Suprapubic skin (tissue), 4 donors: ENCODE results near the gene VKORC1. TPM values are rescaled to one million over a fixed set of nuclear protein-coding genes. Genes with fewer than 3 reads are reported as not detected.

Source experiments
- DNase-seq, 2 donors: peaks; one replicate each; pipeline ENCODE4 v3.0.0-alpha.2; 2019; ENCODE audit warnings: low spot score in 2 of 2
- H3K27ac ChIP-seq: fragments of 200-600 bp; sonication (generic); one replicate; pipeline ENCODE4 v1.5.1; 2019
- H3K27me3 ChIP-seq: fragments of 200-600 bp; sonication (generic); one replicate; pipeline ENCODE4 v1.5.1; 2019
- H3K36me3 ChIP-seq: fragments of 200-600 bp; sonication (generic); one replicate; pipeline ENCODE4 v1.5.1; 2019
- H3K4me1 ChIP-seq: fragments of 200-600 bp; sonication (generic); one replicate; pipeline ENCODE4 v1.5.1; 2019
- H3K4me3 ChIP-seq: fragments of 200-600 bp; sonication (generic); one replicate; pipeline ENCODE4 v1.5.1; 2019; ENCODE audit warnings: mild to moderate bottlenecking
- H3K9me3 ChIP-seq: fragments of 200-600 bp; sonication (generic); one replicate; pipeline ENCODE4 v1.5.1; 2019
- CTCF ChIP-seq, 2 donors: fragments of 200-600 bp in 1 of 2; fragments of 450-650 bp in 1 of 2; sonication (generic) in 1 of 2; IDR thresholded peaks; one replicate each; pipeline ENCODE4 v1.5.1; 2016 to 2019; ENCODE audit warnings: antibody characterized with exemption in 2 of 2, mild to moderate bottlenecking in 1 of 2, moderate library complexity in 1 of 2
- EP300 ChIP-seq: sonication (generic); formaldehyde crosslinking; IDR thresholded peaks from one replicate; pipeline ENCODE4 v1.6.1; 2017; ENCODE audit warnings: antibody characterized with exemption
- POLR2A ChIP-seq, 2 donors: fragments of 450-650 bp; IDR thresholded peaks; one replicate each; pipeline ENCODE4 v1.6.1; 2017; ENCODE audit warnings: antibody characterized with exemption in 2 of 2, mild to moderate bottlenecking in 2 of 2, moderate library complexity in 2 of 2
- POLR2AphosphoS5 ChIP-seq, 3 donors: sonication (generic); formaldehyde crosslinking; IDR thresholded peaks; one replicate each; pipeline ENCODE4 v1.6.1; 2017; ENCODE audit warnings: antibody characterized with exemption in 3 of 3
- WGBS: methylation state at CpG from one replicate; pipeline ENCODE4 v1.1.5; 2018; 5-methylcytosine and 5-hydroxymethylcytosine counted together
- total RNA-seq, 4 donors: library from RNA; depleted of rRNA; stranded (reverse); fragments of >200 nt; gene quantifications; one replicate each; pipeline ENCODE4 v1.1.0, GENCODE V29; 2016

Gene VKORC1
- total RNA-seq, 4 donors from 2014 or later: 53.8 to 79.3 (median 68.0) TPM

GRCh38 chr16:31073970-31074813 is 20.4 kb downstream of the VKORC1 start, which contains the start of the genes ZNF646 and ZNF668:
ZNF646 (plus strand) TSS chr16:31074422; CDS start chr16:31076325, 1,903 bp downstream.
ZNF668 (minus strand) TSS chr16:31074240; CDS start chr16:31064459, 9,781 bp downstream.
- no peak for TF ChIP-seq CTCF (IDR thresholded peaks at IDR 0.05)
- peak; percentile 24 to 88 (median 86) for TF ChIP-seq POLR2AphosphoS5 (IDR thresholded peaks at IDR 0.05)
- TF ChIP-seq EP300: no peak
- Histone ChIP-seq H3K9me3 (no peaks in the 10 kb centered on the region), H3K4me3 (peak within 1 kb of the TSS; percentile 91), H3K27ac (peak within 1 kb of the TSS; percentile 93), H3K27me3 (no peaks in the 10 kb centered on the region), H3K4me1 (peaks cover 36% of the 10 kb centered on the region), H3K36me3 (peaks cover 32% of the 10 kb centered on the region)
- WGBS: 1% methylated on average over 33 of the region's 48 CpGs
- DNase-seq: peak; percentile 99

- under 1% methylated on average over 29 of the region's 83 CpGs for WGBS
- peaks cover 36% of the 10 kb centered on the region for H3K4me1 ChIP-seq
- H3K36me3 ChIP-seq: peaks cover 23% of the 10 kb centered on the region
- peak overlapping the region; percentile 91 for H3K4me3 ChIP-seq
- peak in 1 of 3 donors; percentile 76 for TF ChIP-seq POLR2AphosphoS5 (IDR thresholded peaks at IDR 0.05)
- no peak for TF ChIP-seq CTCF (IDR thresholded peaks at IDR 0.05)
- H3K27ac ChIP-seq: peak overlapping the region; percentile 93
- H3K9me3 ChIP-seq: no peaks in the 10 kb centered on the region
- no peaks in the 10 kb centered on the region for H3K27me3 ChIP-seq
- peak; percentile 94 to 95 for DNase-seq
These were observed 21.2 kb downstream of the VKORC1 start for GRCh38 chr16:31073142-31073969.

DNA sequence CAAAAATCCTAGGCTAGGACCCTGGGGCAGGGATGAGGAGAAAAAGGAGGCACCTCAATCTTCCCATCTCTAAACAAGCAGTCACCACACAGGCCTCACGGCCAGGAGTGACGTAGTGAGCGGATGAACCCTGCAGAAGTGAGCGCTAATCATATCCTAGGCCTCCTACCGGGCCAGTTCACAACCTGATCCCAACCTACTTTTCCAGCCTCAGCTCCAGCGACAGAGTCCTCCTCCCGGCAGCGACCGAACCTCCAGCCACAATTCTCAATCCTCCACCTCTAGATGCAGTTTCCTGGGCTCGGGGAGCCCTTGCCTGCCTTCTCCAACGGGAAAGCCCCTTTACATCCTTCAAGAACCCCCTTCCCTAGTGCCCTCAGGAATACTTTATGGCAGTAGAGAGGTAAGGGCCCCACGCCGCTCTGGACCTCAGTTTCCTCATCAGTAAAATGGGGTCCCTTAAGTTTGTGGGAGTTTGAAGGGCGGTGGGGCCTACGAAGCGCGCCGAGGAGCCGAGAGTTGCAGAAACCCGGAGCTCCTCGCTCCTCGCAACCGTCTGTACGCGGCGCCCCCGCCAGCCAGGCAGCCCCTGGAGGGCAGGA is 22.0 kb downstream of the VKORC1 start:
- no peaks in the 10 kb centered on the region for H3K27me3 ChIP-seq
- H3K4me1 ChIP-seq: peaks cover 36% of the 10 kb centered on the region
- H3K9me3 ChIP-seq: no peaks in the 10 kb centered on the region
- peaks cover 16% of the 10 kb centered on the region for H3K36me3 ChIP-seq
- WGBS: 2% methylated on average over 15 of the region's 27 CpGs
- DNase-seq: no peak
- TF ChIP-seq CTCF (IDR thresholded peaks at IDR 0.05) (no peak), POLR2AphosphoS5 (IDR thresholded peaks at IDR 0.05) (no peak), POLR2A (IDR thresholded peaks at IDR 0.05) (no peak), EP300 (no peak)
- peak overlapping the region; percentile 91 for H3K4me3 ChIP-seq
- H3K27ac ChIP-seq: peak overlapping the region; percentile 93

- 18% methylated on average over 4 of the region's 4 CpGs for WGBS
- no peak for DNase-seq
- Histone ChIP-seq H3K36me3 (peaks cover 8% of the 10 kb centered on the region), H3K27me3 (no peaks in the 10 kb centered on the region), H3K4me3 (peak overlapping the region; percentile 91), H3K9me3 (no peaks in the 10 kb centered on the region), H3K4me1 (peaks cover 36% of the 10 kb centered on the region), H3K27ac (peak overlapping the region; percentile 93)
- TF ChIP-seq POLR2A (IDR thresholded peaks at IDR 0.05): no peak
- no peak for TF ChIP-seq POLR2AphosphoS5 (IDR thresholded peaks at IDR 0.05)
- TF ChIP-seq CTCF (IDR thresholded peaks at IDR 0.05): no peak
- TF ChIP-seq EP300: no peak
These were observed 22.7 kb downstream of the VKORC1 start for GRCh38 chr16:31071861-31072260.
